ENCODE data around the gene SHKBP1.

- TF ChIP-seq CTCF (conservative IDR thresholded peaks at IDR 0.05; ENCODE audit: low read depth, low read length) (no peak), POLR2A (IDR thresholded peaks at IDR 0.05; ENCODE audit: low read depth, low read length) (no peak), ELK1 (IDR thresholded peaks at IDR 0.05; ENCODE audit: borderline replicate concordance, low read depth, low read length) (no peak), RFX5 (IDR thresholded peaks at IDR 0.05; ENCODE audit: low read depth, low read length) (no peak), SMC3 (IDR thresholded peaks at IDR 0.05; ENCODE audit: low read depth, low read length) (no peak), MAFK (IDR thresholded peaks at IDR 0.05; ENCODE audit: low read depth, low read length) (no peak), RCOR1 (IDR thresholded peaks at IDR 0.05; ENCODE audit: insufficient replicate concordance, low read length) (no peak), FOS (IDR thresholded peaks at IDR 0.05; ENCODE audit: low read depth, low read length) (no peak), RAD21 (IDR thresholded peaks at IDR 0.05; ENCODE audit: low read length) (no peak)
Measured at GRCh38 chr19:40608957-40609356, 32.3 kb downstream of the SHKBP1 start.

Data from IMR-90 (cell line).